Measurements from ENCODE around the gene USP49.
"Not testable (repeated sequence)": the region's sequence is repeated elsewhere in the genome, so short reads cannot be mapped to it uniquely, and the experiment has no call there.

Gene USP49

GRCh38 chr6:41813469-41813868, 81.7 kb downstream of the USP49 start:
- DNase-seq (ENCODE audit: low read depth in 2 of 2), result no peak

DNA sequence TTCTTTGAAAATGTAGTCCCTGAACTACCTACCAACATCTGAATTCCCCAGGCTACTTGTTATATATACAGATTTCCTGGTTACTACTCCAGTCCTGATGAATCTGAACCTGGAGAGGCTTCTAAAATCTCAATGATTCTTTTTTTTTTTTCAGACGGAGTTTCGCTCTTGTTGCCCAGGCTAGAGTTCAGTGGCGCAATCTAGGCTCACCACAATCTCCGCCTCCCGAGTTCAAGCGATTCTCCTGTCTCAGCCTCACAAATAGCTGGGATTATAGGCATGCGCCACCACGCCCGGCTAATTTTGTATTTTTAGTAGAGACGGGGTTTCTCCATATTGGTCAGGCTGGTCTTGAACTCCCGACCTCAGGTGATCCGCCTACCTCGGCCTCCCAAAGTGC, 83.2 kb downstream of the USP49 start:
- DNase-seq (ENCODE audit: low read depth in 2 of 2), result not testable (repeated sequence)

DNA sequence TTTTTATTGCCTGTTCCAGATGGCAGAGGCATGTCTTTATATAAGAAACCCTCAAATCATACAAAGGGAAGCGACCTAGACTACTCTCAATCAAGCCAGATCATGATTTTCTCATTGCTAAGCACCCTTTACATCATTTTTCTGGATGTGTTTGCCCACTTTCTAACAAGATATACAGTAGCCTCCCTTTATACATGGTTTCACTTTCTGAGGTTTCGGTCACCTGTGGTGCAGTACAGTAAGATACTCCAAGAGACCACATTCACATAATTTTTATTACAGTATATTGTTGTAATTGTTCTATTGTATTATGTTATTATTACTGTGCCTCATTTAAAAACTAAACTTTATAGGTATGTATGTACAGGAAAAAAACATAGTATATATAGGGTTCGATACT, 84.1 kb downstream of the USP49 start:
- DNase-seq (ENCODE audit: low read depth in 2 of 2), result no peak

- DNase-seq (ENCODE audit: low read depth in 2 of 2), result no peak
Observed at GRCh38 chr6:41805830-41806774, 89.1 kb downstream of the USP49 start.

- DNase-seq (ENCODE audit: low read depth in 2 of 2), result no peak
Observed at GRCh38 chr6:41801380-41801779, 93.8 kb downstream of the USP49 start.

- DNase-seq (ENCODE audit: low read depth in 2 of 2), result no peak
Observed at GRCh38 chr6:41799559-41799911, 95.6 kb downstream of the USP49 start.

DNA sequence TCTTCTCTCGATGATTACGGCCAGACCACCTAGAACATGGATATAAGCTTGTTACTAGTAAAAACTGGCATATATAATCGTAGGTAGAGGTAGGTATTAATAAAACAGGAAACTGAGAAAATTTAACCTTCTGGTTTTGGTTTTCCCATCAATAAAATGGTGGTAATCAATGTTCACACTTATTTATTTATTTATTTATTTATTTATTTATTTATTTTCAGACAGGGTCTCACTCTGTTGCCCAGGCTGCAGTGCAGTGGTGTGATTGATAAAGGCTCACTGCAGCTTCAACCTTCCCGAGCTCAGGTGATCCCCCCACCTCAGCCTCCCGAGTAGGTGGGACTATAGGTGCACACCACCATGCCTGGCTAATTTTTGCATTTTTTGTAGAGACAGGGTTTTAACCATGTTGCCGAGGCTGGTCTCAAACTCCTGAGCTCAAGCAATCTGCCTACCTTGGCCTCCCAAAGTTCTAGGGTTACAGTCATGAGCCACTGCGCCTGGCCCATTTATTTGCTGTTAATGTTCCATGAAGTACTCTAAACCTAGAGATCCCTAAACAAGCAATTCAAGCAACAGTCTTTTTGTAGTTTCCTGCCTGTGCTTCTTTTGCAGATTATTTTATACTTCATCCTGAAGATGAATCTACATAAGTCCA, 96.1 kb downstream of the USP49 start:
- no peak for DNase-seq (ENCODE audit: low read depth in 2 of 2)

DNA sequence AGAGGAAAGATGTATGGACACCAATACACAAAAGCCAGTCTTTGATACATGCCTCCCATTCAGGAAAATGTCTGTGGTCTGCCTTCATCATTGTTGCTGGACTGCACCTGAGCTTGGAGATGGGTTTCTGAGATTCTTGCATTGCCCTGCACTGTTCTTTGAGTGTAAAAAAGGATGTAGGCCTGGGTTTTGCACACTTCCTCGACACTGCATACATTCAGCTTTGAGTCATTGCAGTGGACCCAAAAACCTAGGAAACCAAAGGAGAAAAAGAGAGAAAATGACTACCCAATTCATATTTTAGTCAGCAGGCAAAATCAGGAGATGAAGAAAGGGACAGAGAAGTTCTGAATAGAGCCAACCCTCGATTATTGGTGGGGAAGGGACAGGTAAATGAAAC, 98.7 kb downstream of the USP49 start:
- DNase-seq (ENCODE audit: low read depth in 2 of 2), result no peak

DNA sequence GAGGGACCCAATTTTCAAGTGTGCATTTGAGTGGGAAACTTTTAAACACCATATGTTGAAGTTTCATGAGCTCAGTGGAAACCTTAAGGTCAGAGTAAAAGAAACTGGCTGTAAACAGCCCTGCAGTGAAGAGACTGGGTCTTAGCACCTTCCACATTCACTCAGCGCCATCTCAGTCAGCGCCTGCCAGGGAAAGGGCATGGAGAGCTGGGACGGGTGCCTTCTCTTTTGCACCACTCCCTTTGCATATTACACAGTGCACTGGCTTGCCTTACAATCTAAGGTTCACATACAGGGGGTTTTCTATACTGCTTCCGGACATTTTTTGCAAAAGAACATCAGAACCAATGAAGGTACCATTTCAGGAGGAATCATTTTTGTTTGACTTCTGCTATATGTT, 103.2 kb downstream of the USP49 start:
- no peak for DNase-seq (ENCODE audit: low read depth in 2 of 2)

GRCh38 chr6:41791305-41791704, 103.9 kb downstream of the USP49 start:
- no peak for DNase-seq (ENCODE audit: low read depth in 2 of 2)

- DNase-seq (ENCODE audit: low read depth in 2 of 2), result no peak
Observed at GRCh38 chr6:41790045-41790444, 105.1 kb downstream of the USP49 start.

DNA sequence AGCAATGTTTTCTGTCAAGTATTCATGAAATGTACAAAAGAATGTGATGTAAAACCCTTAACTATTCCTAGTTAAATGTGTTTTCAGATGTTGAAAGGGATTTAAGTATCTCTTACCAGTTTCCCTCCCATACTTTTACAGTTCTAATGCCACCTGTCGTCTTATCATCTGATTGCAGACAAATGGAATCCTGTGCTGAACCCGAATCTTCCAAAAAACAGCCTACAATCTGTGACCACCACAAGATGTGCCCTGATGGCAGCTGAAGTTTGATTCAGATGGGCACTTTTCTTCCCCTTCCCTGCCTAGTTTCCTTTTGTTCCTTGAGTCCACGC, 105.8 kb downstream of the USP49 start:
- DNase-seq (ENCODE audit: low read depth in 2 of 2), result no peak

DNA sequence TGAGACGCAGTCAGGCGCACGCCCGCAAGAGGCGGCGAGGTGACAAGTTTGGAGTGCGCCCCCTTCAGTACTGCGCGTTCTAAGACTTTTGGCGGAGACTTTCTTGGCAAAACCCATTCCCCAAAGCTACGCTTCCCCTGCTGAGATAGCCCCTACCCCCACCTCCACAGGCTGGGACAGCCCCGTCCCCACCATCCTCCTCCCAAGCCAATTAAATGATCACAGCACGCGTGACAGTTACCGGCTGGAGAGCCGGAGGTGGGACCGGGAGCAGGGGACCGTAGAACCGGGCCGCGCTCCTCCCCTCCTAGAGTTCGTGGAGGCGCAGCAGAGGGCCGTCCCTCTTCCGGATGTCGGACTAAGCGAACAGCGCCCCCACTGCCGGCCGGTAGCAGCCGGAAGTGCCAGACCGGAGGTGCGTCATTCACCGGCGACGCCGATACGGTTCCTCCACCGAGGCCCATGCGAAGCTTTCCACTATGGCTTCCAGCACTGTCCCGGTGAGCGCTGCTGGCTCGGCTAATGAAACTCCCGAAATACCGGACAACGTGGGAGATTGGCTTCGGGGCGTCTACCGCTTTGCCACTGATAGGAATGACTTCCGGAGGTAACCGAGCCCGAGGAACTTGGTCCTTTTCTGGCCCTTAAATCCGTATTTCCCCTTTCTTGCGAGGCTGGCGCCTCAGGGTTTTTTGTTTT, 107.8 kb downstream of the USP49 start, which contains the start of gene TOMM6:
TSS of gene TOMM6 (plus strand) at position 476 of the 699 bp plus-strand sequence. CDS start at position 480, 4 bp downstream.
- DNase-seq (ENCODE audit: low read depth in 2 of 2), result peak; percentile 94 to 95

GRCh38 chr6:41786451-41787218, 108.5 kb downstream of the USP49 start:
- DNase-seq (ENCODE audit: low read depth in 2 of 2), result peak; percentile 66 to 85

DNA sequence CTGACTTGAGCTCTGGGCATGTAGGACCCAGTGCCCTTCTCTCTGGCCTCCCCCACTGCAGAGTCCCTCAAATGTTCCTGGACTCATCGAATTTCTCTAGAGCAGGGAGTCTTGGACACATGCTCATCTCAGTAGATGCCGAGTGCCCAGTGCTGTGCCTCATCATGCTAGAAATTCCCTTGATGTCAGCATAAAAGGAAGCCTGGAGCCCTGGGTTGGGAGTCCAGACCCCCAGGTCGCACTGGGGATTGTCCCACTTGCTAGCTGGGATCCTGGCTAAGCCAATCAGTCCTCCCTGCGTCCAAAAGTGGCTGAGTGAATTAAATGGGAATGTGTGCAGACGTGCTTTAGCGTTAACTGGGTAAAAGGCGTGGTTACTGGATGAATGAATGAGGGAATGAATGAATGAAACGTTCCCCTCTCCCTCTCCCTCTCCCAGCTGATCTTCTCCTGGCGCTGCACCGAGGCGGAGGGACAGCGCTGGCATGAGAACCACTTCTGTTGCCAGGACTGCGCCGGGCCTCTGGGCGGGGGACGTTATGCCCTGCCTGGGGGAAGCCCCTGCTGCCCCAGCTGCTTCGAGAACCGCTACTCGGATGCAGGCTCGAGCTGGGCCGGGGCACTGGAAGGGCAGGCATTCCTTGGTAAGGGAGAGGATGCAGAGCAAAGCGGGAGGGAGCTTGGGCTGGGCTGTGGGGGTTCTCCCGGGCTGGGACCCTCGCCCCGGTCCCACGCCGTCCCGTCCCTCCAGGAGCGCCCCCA, 109.3 kb downstream of the USP49 start:
- no peak for DNase-seq (ENCODE audit: low read depth in 2 of 2)

GRCh38 chr6:41785254-41785653, 109.9 kb downstream of the USP49 start:
- DNase-seq (ENCODE audit: low read depth in 2 of 2), result no peak

GRCh38 chr6:41784581-41785171, 110.5 kb downstream of the USP49 start:
- no peak for DNase-seq (ENCODE audit: low read depth in 2 of 2)

DNA sequence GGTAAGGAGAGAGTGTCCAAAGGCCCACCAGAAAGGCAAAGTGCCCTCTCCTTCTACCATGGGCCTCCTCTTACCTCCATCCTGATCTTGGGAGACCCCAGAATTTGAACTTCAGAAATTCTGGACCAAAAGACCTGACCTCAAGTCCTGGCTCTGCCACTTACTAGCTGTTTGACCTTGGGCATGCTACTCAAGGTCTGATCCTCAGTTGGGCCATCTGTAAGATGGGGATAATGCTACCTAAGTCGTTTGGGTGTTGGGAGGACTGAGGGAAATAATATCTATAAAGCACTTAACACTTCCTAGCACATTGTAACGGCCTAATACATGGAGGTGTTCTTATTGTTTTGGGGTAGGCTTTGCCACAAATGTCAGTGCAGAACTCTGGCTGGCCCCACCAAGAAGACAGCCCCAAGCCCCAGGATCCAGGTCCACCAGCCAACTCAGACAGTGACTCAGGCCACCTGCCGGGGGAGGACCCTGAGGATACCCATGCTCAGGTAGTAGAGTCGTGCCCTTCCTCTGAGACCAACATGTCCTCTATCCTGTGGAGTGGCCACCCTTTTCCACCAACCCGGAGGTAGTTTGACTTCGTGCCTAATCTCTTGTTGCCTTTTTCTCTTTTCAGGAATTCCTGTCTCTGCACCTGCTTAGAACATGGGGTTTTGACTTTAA, 111.9 kb downstream of the USP49 start:
- no peak for DNase-seq (ENCODE audit: low read depth in 2 of 2)

GRCh38 chr6:41781366-41781730, 113.8 kb downstream of the USP49 start:
- DNase-seq (ENCODE audit: low read depth in 2 of 2), result no peak

Measured in stimulated activated CD4-positive, alpha-beta T cell treated with anti-CD3 and anti-CD28 coated beads, Interleukin-15, amount 100 ng/mL, for 48 hours (primary cell).